ENCODE data around the gene RANBP17.

Gene RANBP17

DNA sequence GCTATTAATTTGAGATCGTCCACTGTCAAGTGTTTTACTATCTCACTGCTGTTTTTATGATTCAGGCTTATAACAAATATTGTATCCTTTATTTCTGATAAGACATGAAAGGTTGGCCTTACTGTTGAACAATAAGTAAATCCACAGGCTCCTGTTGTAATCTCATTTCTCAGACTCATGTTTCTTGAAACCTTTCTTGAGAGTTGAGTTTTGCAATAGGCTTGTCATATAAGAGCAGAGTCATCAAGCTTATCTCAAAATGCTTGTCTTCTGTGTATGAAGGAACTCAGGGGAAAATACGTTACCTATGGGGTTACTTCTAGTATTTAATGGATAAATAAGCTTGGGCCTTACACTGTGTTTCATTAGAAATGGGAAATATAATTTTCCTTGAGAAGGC is 438.0 kb downstream of the RANBP17 start:
- in situ Hi-C loops (cut with HindIII; ENCODE audit: low sequenced_read_pairs), result no loop called here
- no peak for TF ChIP-seq CTCF (IDR thresholded peaks at IDR 0.05; ENCODE audit: low read depth, low read length, missing control alignments)
- H3K4me3 ChIP-seq (ENCODE audit: low read depth, low read length), result no peak overlapping the region
- no peak for DNase-seq (ENCODE audit: low read depth)

DNA sequence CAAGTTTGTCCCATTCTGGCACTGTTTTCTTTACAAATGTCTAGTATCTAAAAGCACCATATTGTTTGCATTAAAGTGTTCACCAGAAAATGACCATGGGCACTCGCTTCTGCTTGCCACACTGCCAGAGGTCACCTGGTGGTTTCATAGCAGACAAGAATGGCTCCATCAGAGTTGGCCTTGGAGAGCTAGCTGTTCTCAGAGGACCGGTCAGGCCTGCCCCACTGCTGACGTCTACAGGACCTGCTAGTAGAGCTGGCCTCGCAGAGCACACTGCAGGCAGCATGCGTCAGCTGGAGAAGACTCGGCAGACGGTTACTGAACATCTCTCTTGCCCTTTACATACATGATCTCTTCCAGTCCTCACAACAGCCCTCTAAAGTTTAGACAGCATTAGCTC is 438.5 kb downstream of the RANBP17 start:
- H3K4me3 ChIP-seq (ENCODE audit: low read depth, low read length), result no peak overlapping the region
- DNase-seq (ENCODE audit: low read depth), result no peak
- in situ Hi-C loops (cut with HindIII; ENCODE audit: low sequenced_read_pairs), result no loop called here
- TF ChIP-seq CTCF (IDR thresholded peaks at IDR 0.05; ENCODE audit: low read depth, low read length, missing control alignments), result no peak

DNA sequence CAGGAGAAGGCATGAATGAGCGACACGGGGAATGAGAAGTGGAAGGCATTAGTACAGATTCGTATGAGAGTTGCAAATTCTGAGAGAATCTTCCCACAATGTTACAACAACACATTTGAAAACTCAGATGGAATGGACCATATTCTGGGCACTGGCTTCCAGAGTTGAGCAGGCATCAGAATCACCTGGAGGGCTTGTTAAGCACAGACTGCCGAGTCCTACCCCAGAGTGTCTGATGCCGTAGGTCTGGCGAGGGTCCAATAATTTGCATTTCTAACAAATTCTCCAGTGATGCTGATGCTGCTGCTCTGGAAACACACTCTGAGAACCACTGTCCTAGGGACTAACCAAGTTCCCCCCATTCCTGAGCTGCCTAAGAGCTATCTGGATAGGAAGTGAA is 444.3 kb downstream of the RANBP17 start:
- TF ChIP-seq CTCF (IDR thresholded peaks at IDR 0.05; ENCODE audit: low read depth, low read length, missing control alignments), result no peak
- in situ Hi-C loops (cut with HindIII; ENCODE audit: low sequenced_read_pairs), result no loop called here
- no peak overlapping the region for H3K4me3 ChIP-seq (ENCODE audit: low read depth, low read length)
- no peak for DNase-seq (ENCODE audit: low read depth)

- DNase-seq (ENCODE audit: low read depth), result no peak
- TF ChIP-seq CTCF (IDR thresholded peaks at IDR 0.05; ENCODE audit: low read depth, low read length, missing control alignments), result no peak
- no peak overlapping the region for H3K4me3 ChIP-seq (ENCODE audit: low read depth, low read length)
- in situ Hi-C loops (cut with HindIII; ENCODE audit: low sequenced_read_pairs), result no loop called here
Observed at GRCh38 chr5:171306781-171307591, 445.2 kb downstream of the RANBP17 start.

- in situ Hi-C loops (cut with HindIII; ENCODE audit: low sequenced_read_pairs), result no loop called here
- no peak for TF ChIP-seq CTCF (IDR thresholded peaks at IDR 0.05; ENCODE audit: low read depth, low read length, missing control alignments)
- DNase-seq (ENCODE audit: low read depth), result no peak
- H3K4me3 ChIP-seq (ENCODE audit: low read depth, low read length), result no peak overlapping the region
Observed at GRCh38 chr5:171307789-171308452, 446.1 kb downstream of the RANBP17 start.

DNA sequence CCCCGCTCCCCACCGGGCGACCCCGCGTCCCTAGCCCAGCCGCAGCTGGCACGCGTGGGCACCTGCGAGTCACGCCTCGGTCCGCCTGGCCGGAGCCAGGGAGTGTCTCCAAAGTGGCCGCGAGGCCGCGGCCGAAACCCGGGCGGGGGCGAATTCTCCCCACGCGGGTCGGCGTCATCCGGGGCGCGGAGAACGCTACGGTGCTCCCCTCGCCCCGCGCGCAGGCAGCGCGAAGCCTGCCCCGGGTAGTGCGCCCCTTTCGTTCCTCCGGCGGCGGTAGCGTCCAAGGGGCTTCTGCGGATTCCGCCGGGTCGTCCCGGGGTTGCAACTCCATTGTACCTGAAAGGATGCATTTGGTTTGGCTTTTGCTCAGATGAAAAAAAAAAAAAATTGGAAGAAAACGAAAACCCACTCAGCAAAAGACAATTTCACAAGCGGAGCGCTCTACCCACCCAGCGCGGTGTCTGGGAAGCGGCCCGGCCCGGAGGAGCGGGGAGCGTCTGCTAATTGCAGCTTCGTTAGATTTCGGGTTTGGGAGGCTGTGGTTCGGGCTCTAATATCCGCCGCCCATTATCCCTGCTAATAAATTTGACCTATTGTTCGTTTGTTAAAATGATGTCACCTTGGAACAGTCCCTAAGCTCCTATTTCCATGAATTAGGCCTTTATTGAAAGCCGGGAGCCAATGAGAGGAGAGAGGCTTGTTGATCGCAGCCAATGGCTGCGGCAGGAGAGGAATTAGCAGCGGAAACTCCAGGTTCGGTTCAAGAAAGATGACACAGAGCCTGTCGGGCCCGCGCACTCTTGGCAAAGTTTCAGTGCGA is 446.8 kb downstream of the RANBP17 start, which contains the start of gene TLX3:
TLX3 (plus strand) TSS at position 796 of the 823 bp plus-strand sequence. CDS start 118 bp downstream, outside the sequence.
- no peak for TF ChIP-seq CTCF (IDR thresholded peaks at IDR 0.05; ENCODE audit: low read depth, low read length, missing control alignments)
- in situ Hi-C loops (cut with HindIII; ENCODE audit: low sequenced_read_pairs), result no loop called here
- DNase-seq (ENCODE audit: low read depth), result no peak
- no peak within 1 kb of the TSS for H3K4me3 ChIP-seq (ENCODE audit: low read depth, low read length)

Measured in astrocyte of the cerebellum (primary cell).